Measurements from ENCODE around the gene TRIM44.

DNA sequence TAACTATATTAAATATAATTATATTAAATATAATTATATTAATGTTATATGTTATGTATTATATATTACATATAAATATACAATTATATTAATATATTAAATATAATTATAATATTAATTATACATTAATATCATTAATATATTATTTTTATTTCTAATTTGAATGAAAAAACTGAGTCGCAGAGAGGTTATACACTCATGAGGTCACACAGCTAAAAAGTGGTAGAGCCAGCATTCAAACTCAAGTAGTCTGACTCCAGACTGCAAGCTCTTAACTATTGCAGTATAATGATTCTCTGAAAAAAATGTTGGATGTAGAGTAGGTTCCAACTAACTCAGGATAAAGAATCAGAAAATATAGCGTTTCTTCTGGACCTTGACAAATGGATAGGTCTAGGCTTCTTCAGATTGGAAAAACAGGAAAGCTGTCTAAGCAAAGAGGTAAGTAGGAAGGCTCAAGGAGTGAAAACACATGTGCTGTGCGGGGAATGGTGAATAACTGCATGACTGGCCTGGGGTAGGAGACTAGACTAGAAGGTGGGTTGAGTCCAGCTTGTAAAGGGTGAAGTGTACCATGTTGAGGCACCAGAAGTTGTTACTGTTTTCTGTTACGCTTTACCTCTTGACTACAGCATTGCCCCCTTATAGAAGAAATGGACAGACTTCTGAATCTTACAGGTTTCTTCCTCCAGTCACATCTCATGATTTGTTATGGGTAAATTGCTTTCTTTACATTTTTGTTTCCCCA is 80.3 kb downstream of the TRIM44 start:
- TF ChIP-seq, protein P1, sequence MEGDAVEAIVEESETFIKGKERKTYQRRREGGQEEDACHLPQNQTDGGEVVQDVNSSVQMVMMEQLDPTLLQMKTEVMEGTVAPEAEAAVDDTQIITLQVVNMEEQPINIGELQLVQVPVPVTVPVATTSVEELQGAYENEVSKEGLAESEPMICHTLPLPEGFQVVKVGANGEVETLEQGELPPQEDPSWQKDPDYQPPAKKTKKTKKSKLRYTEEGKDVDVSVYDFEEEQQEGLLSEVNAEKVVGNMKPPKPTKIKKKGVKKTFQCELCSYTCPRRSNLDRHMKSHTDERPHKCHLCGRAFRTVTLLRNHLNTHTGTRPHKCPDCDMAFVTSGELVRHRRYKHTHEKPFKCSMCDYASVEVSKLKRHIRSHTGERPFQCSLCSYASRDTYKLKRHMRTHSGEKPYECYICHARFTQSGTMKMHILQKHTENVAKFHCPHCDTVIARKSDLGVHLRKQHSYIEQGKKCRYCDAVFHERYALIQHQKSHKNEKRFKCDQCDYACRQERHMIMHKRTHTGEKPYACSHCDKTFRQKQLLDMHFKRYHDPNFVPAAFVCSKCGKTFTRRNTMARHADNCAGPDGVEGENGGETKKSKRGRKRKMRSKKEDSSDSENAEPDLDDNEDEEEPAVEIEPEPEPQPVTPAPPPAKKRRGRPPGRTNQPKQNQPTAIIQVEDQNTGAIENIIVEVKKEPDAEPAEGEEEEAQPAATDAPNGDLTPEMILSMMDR (IDR thresholded peaks at IDR 0.05; ENCODE audit: low read depth, low read length, poor library complexity, severe bottlenecking), result no peak
- no peak for TF ChIP-seq EZH2phosphoT487 (IDR thresholded peaks at IDR 0.05; ENCODE audit: borderline replicate concordance, low read length)
